ENCODE data around the gene PSTPIP1. TPM values are rescaled to one million over a fixed set of nuclear protein-coding genes. Genes with fewer than 3 reads are reported as not detected.

Gene PSTPIP1
- polyA plus RNA-seq, 2 of the 4 experiments (the other 2 are of a cell fraction): not detected

DNA sequence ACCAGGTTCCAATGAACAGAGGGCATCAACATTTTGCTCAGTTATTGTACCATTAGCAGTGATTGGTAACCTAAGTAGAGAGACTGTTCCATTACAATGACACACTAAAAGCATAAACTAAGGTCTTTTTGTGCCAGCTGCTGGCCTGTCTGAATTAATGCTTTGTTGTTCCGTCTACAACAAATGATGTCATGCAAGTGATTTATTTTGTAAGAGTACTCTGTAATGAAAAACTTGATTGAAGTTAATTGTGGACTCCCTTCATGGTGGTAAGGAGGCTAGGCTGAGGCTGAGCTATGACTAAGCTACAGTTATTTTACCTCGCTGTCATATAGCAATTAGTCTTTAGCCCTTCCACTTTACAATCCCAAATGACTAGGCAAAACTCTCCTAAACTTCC lies 40.2 kb upstream of the PSTPIP1 start:
- ChIA-PET POLR2A (no interaction called here), CTCF (interaction anchor here (0.8 to 1.9 kb wide), 6 partner anchors 11 to 553 kb away, joined by 3 to 5 read pairs (median 4); no protein-coding TSS in a partner anchor)
- Histone ChIP-seq H3K4me2 (no peak overlapping the region), H3K4me1 (no peaks in the 10 kb centered on the region), H3K4me3 (no peak overlapping the region), H3K27ac (no peak overlapping the region), H3K9me3 (no peaks in the 10 kb centered on the region)
- FAIRE-seq: peak; percentile 18
- DNase-seq (ENCODE audit: low read depth in 1 of 2, low spot score in 1 of 2): no peak
- TF ChIP-seq POLR2A (IDR thresholded peaks at IDR 0.05; ENCODE audit: low read length) (no peak), NR3C1 (IDR thresholded peaks at IDR 0.05) (no peak), ZC3H11A (IDR thresholded peaks at IDR 0.05) (no peak), RCOR1 (IDR thresholded peaks at IDR 0.05; ENCODE audit: low read depth, low read length) (no peak), HEYL (CRISPR knock-in tag; IDR thresholded peaks at IDR 0.05) (no peak), MAZ (IDR thresholded peaks at IDR 0.05; ENCODE audit: borderline replicate concordance, low read depth, low read length) (no peak), EP300 (IDR thresholded peaks at IDR 0.05) (no peak), BHLHE40 (IDR thresholded peaks at IDR 0.05; ENCODE audit: low read depth, low read length) (no peak)
- TF ChIP-seq, protein P1, sequence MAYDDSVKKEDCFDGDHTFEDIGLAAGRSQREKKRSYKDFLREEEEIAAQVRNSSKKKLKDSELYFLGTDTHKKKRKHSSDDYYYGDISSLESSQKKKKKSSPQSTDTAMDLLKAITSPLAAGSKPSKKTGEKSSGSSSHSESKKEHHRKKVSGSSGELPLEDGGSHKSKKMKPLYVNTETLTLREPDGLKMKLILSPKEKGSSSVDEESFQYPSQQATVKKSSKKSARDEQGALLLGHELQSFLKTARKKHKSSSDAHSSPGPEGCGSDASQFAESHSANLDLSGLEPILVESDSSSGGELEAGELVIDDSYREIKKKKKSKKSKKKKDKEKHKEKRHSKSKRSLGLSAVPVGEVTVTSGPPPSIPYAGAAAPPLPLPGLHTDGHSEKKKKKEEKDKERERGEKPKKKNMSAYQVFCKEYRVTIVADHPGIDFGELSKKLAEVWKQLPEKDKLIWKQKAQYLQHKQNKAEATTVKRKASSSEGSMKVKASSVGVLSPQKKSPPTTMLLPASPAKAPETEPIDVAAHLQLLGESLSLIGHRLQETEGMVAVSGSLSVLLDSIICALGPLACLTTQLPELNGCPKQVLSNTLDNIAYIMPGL (CRISPR knock-in tag; IDR thresholded peaks at IDR 0.05; ENCODE audit: borderline replicate concordance): no peak
- TF ChIP-seq, protein P2, sequence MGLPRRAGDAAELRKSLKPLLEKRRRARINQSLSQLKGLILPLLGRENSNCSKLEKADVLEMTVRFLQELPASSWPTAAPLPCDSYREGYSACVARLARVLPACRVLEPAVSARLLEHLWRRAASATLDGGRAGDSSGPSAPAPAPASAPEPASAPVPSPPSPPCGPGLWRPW (IDR thresholded peaks at IDR 0.05): no peak
- TF ChIP-seq, protein P3, sequence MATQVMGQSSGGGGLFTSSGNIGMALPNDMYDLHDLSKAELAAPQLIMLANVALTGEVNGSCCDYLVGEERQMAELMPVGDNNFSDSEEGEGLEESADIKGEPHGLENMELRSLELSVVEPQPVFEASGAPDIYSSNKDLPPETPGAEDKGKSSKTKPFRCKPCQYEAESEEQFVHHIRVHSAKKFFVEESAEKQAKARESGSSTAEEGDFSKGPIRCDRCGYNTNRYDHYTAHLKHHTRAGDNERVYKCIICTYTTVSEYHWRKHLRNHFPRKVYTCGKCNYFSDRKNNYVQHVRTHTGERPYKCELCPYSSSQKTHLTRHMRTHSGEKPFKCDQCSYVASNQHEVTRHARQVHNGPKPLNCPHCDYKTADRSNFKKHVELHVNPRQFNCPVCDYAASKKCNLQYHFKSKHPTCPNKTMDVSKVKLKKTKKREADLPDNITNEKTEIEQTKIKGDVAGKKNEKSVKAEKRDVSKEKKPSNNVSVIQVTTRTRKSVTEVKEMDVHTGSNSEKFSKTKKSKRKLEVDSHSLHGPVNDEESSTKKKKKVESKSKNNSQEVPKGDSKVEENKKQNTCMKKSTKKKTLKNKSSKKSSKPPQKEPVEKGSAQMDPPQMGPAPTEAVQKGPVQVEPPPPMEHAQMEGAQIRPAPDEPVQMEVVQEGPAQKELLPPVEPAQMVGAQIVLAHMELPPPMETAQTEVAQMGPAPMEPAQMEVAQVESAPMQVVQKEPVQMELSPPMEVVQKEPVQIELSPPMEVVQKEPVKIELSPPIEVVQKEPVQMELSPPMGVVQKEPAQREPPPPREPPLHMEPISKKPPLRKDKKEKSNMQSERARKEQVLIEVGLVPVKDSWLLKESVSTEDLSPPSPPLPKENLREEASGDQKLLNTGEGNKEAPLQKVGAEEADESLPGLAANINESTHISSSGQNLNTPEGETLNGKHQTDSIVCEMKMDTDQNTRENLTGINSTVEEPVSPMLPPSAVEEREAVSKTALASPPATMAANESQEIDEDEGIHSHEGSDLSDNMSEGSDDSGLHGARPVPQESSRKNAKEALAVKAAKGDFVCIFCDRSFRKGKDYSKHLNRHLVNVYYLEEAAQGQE (IDR thresholded peaks at IDR 0.05): no peak
- ATAC-seq: no peak
- WGBS (ENCODE audit: missing lambda C conversion rate): 80% methylated on average over 2 of the region's 2 CpGs

DNA sequence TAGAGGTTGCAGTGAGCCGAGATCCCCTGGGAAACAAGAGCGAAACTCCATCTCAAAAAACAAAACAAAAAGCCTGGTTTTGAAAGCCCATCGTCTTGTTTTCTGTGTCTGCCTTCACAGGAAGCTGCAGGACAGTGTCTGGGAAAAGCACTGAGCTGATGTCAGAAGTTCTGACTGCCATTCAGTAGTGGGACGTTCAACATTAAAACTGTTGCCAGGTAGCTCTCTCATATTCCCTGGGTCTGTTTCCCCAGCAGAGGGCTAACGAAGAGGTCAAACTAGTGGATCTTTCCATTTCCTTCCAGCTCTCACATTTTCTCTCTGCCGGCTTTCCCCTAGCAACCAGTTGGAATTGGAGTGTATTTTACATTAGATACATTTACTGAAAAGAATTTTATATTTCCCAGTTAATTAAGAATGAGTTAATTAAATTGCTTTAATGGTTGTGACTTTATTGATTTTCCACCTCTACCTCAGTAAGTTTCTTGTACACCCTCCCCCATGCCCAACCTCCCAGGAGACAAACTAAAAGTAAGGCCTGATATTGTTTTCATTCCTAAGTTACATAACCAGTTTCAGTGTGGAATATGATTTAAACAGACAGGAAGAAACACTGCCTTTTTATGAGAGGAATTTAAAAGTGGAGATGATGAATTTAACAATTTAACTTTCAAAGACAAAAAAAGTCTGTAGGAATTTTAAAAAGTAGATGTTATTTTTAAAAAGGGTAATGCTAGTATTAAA lies 33.5 kb upstream of the PSTPIP1 start:
- CTCF ChIA-PET: interaction anchor here (1.1 to 3.1 kb wide), 4 partner anchors 10 to 71 kb away, joined by 3 to 11 read pairs (median 4); no protein-coding TSS in a partner anchor
- WGBS (ENCODE audit: missing lambda C conversion rate): 64% methylated on average over 6 of the region's 6 CpGs
- POLR2A ChIA-PET: no interaction called here

DNA sequence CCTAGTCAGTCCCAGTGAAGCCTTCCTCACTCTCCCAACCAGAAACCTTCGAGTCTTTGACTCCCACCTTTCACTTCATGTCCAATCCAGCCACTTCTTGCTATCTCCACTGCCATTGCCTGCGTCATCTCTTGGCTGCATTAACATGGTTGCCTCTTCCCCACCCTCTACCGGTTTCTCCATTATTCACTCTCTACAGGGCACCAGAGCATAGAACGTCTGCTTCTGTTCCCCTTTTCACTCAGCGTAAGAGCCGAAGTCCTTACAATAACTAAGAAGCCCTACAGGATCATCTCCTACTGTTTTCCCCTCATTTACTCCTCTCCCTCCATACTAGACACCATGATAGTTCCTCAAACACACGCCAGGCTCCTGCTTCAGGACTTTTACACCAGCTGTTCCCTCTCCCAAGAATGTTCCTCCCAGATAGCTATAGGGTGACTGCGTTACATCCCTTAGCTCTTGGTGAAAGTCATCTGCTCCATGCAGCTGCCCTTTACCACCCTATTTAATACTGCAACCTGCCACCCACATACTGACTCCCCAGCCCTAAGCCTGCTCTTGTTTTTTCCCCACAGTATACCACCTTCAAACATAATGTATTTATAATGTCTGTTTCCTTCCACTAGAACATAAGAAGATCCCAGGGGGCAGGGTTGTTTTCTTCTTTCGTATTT lies 32.5 kb upstream of the PSTPIP1 start:
- ATAC-seq (no peak; a peak in 1 of 6 replicates), FAIRE-seq (no peak), DNase-seq (ENCODE audit: low read depth in 1 of 2, low spot score in 1 of 2) (no peak)
- Histone ChIP-seq H3K4me1 (no peaks in the 10 kb centered on the region), H3K9me3 (no peaks in the 10 kb centered on the region), H3K4me2 (no peak overlapping the region), H3K4me3 (no peak overlapping the region), H3K27ac (no peak overlapping the region)
- POLR2A ChIA-PET: interaction anchor here (0.5 to 1.2 kb wide), 2 partner anchors 16 to 32 kb away, joined by 3 to 6 read pairs; no protein-coding TSS in a partner anchor
- 66% methylated on average over 9 of the region's 9 CpGs for WGBS (ENCODE audit: missing lambda C conversion rate)
- CTCF ChIA-PET: interaction anchor here (0.8 to 3.1 kb wide), 5 partner anchors 11 to 73 kb away, joined by 3 to 11 read pairs (median 3); no protein-coding TSS in a partner anchor
- no peak for TF ChIP-seq CBX8 (IDR thresholded peaks at IDR 0.05)
- TF ChIP-seq, protein P4, sequence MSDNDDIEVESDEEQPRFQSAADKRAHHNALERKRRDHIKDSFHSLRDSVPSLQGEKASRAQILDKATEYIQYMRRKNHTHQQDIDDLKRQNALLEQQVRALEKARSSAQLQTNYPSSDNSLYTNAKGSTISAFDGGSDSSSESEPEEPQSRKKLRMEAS (IDR thresholded peaks at IDR 0.05): no peak
- TF ChIP-seq NFE2L2 (conservative IDR thresholded peaks at IDR 0.05; ENCODE audit: low read length): no peak
- TF ChIP-seq RCOR1 (IDR thresholded peaks at IDR 0.05; ENCODE audit: low read depth, low read length): no peak
- TF ChIP-seq, protein P5, sequence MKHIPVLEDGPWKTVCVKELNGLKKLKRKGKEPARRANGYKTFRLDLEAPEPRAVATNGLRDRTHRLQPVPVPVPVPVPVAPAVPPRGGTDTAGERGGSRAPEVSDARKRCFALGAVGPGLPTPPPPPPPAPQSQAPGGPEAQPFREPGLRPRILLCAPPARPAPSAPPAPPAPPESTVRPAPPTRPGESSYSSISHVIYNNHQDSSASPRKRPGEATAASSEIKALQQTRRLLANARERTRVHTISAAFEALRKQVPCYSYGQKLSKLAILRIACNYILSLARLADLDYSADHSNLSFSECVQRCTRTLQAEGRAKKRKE (CRISPR knock-in tag; IDR thresholded peaks at IDR 0.05; ENCODE audit: low read depth): no peak
- no peak for TF ChIP-seq MAZ (IDR thresholded peaks at IDR 0.05; ENCODE audit: borderline replicate concordance, low read depth, low read length)
- no peak for TF ChIP-seq GATA3 (IDR thresholded peaks at IDR 0.05; ENCODE audit: borderline replicate concordance)
- TF ChIP-seq ZFP36 (IDR thresholded peaks at IDR 0.05; ENCODE audit: borderline replicate concordance, partially characterized antibody): no peak
- no peak for TF ChIP-seq JUN (IDR thresholded peaks at IDR 0.05)
- no peak for TF ChIP-seq RAD21 (conservative IDR thresholded peaks at IDR 0.05 in 1 of 2, IDR thresholded peaks at IDR 0.05 in 1 of 2)
- no peak for TF ChIP-seq HEYL (CRISPR knock-in tag; IDR thresholded peaks at IDR 0.05)
- no peak for TF ChIP-seq ZC3H11A (IDR thresholded peaks at IDR 0.05)
- no peak for TF ChIP-seq KDM5A (IDR thresholded peaks at IDR 0.05)
- TF ChIP-seq, protein P6, sequence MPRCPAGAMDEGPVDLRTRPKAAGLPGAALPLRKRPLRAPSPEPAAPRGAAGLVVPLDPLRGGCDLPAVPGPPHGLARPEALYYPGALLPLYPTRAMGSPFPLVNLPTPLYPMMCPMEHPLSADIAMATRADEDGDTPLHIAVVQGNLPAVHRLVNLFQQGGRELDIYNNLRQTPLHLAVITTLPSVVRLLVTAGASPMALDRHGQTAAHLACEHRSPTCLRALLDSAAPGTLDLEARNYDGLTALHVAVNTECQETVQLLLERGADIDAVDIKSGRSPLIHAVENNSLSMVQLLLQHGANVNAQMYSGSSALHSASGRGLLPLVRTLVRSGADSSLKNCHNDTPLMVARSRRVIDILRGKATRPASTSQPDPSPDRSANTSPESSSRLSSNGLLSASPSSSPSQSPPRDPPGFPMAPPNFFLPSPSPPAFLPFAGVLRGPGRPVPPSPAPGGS (IDR thresholded peaks at IDR 0.05): no peak

More for the DNA sequence above, 33.5 kb upstream of the PSTPIP1 start:
- Histone ChIP-seq H3K9me3 (no peaks in the 10 kb centered on the region), H3K4me3 (no peak overlapping the region), H3K27ac (no peak overlapping the region), H3K4me1 (no peaks in the 10 kb centered on the region), H3K4me2 (no peak overlapping the region)
- DNase-seq (ENCODE audit: low read depth in 1 of 2, low spot score in 1 of 2) (no peak), FAIRE-seq (no peak), ATAC-seq (0 out of 6 replicates have a peak, but pooled peaks of 1 of the 2 experiments have one; percentile 28)
- TF ChIP-seq GATA3 (IDR thresholded peaks at IDR 0.05; ENCODE audit: borderline replicate concordance) (no peak), HOXB13 (CRISPR knock-in tag; IDR thresholded peaks at IDR 0.05; ENCODE audit: low read depth) (no peak), POLR2A (IDR thresholded peaks at IDR 0.05; ENCODE audit: low read length) (no peak), RNF2 (IDR thresholded peaks at IDR 0.05; ENCODE audit: borderline replicate concordance, low read depth) (no peak), SREBF2 (IDR thresholded peaks at IDR 0.05) (no peak), HOXA7 (CRISPR knock-in tag; IDR thresholded peaks at IDR 0.05) (no peak), NR3C1 (IDR thresholded peaks at IDR 0.05) (no peak)
